Measurements from ENCODE around the gene SLC11A2. TPM values are rescaled to one million over a fixed set of nuclear protein-coding genes. Genes with fewer than 3 reads are reported as not detected.
A peak's percentile ranks its signal among the peaks of the same experiment; 100 is the strongest.

The SLC11A2 gene
- total RNA-seq, 1 donor from 2014 or later: 36.3 TPM

DNA sequence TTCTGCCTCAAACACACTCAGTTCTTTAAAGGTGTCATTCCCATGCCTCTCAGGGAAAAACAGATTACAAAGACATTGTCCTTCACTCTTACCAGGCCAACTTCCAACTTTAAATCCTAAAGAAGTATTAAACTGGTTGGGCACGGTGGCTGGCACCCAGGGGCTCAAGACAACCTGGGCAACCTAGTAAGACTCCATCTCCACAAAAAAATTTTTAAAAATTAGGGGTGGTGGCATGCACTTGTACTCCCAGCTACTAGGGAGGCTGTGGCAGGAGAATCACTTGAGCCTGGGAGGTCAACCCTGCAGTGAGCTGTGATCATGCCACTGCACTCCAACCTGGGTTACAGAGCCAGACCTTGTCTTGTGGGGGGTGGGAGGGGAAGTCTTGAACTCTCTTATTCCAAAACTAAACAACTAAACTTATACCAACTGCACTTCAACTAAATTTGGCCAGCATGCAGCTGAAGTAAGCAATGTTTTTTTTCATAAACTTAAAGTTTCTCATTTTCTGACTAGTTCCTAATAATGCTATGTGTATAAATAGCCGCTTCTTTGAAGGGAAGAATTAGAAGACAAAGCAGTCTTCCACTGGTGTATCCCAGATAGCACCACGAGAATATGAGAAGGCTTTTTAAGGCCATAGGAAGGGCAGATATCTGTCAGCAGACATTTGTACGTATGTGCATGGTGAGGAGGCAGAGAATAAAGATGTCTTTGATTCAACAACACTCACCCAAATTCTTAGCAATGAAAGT lies 2.4 kb downstream of the SLC11A2 start:
- no peak for TF ChIP-seq CTCF (IDR thresholded peaks at IDR 0.05; ENCODE audit: insufficient read depth, low read length, poor library complexity, severe bottlenecking)
- Histone ChIP-seq H3K4me3 (ENCODE audit: low read depth, low read length) (peak overlapping the region; percentile 83), H3K27me3 (ENCODE audit: control insufficient read depth, insufficient read depth, low read length) (no peaks in the 10 kb centered on the region), H3K36me3 (ENCODE audit: control insufficient read depth, insufficient read depth, low read length) (no peaks in the 10 kb centered on the region)
- DNase-seq (ENCODE audit: low read depth): no peak

GRCh38 chr12:51021694-51022093 lies 4.5 kb downstream of the SLC11A2 start:
- H3K4me3 ChIP-seq (ENCODE audit: low read depth, low read length): no peak overlapping the region
- no peak for DNase-seq (ENCODE audit: low read depth)
- H3K36me3 ChIP-seq (ENCODE audit: control insufficient read depth, insufficient read depth, low read length): no peaks in the 10 kb centered on the region
- TF ChIP-seq CTCF (IDR thresholded peaks at IDR 0.05; ENCODE audit: insufficient read depth, low read length, poor library complexity, severe bottlenecking): no peak
- H3K27me3 ChIP-seq (ENCODE audit: control insufficient read depth, insufficient read depth, low read length): no peaks in the 10 kb centered on the region

GRCh38 chr12:51020448-51021182 lies 5.6 kb downstream of the SLC11A2 start:
- no peak for DNase-seq (ENCODE audit: low read depth)
- H3K36me3 ChIP-seq (ENCODE audit: control insufficient read depth, insufficient read depth, low read length): no peaks in the 10 kb centered on the region
- no peaks in the 10 kb centered on the region for H3K27me3 ChIP-seq (ENCODE audit: control insufficient read depth, insufficient read depth, low read length)
- no peak for TF ChIP-seq CTCF (IDR thresholded peaks at IDR 0.05; ENCODE audit: insufficient read depth, low read length, poor library complexity, severe bottlenecking)
- H3K4me3 ChIP-seq (ENCODE audit: low read depth, low read length): no peak overlapping the region

- H3K36me3 ChIP-seq (ENCODE audit: control insufficient read depth, insufficient read depth, low read length): no peaks in the 10 kb centered on the region
- no peak overlapping the region for H3K4me3 ChIP-seq (ENCODE audit: low read depth, low read length)
- no peaks in the 10 kb centered on the region for H3K27me3 ChIP-seq (ENCODE audit: control insufficient read depth, insufficient read depth, low read length)
- no peak for TF ChIP-seq CTCF (IDR thresholded peaks at IDR 0.05; ENCODE audit: insufficient read depth, low read length, poor library complexity, severe bottlenecking)
- no peak for DNase-seq (ENCODE audit: low read depth)
Measured at GRCh38 chr12:51019927-51020326, 6.3 kb downstream of the SLC11A2 start.

DNA sequence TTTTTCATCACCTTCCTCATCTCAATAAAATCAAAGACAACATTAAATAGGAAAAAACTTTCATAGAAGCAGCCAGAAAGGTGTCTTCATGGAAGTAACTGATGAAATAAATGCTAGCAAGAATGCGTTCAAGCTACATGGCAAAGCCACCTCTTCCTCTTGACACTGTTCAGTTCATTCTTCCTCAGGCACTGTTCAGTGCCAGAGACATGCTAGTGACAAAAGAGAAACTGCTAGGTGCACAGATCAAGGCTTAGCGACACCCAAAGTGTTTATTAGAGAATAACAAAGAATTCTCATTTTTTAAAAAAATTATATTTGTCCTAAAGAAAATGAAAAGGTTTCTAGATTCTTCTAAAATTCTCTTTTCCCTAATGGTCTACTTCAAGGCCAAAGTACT lies 7.2 kb downstream of the SLC11A2 start:
- no peak for TF ChIP-seq CTCF (IDR thresholded peaks at IDR 0.05; ENCODE audit: insufficient read depth, low read length, poor library complexity, severe bottlenecking)
- no peaks in the 10 kb centered on the region for H3K36me3 ChIP-seq (ENCODE audit: control insufficient read depth, insufficient read depth, low read length)

More for the DNA sequence above, 7.2 kb downstream of the SLC11A2 start:
- H3K4me3 ChIP-seq (ENCODE audit: low read depth, low read length): no peak overlapping the region
- no peaks in the 10 kb centered on the region for H3K27me3 ChIP-seq (ENCODE audit: control insufficient read depth, insufficient read depth, low read length)
- DNase-seq (ENCODE audit: low read depth): no peak

All from kidney epithelial cell (primary cell).